SU-DHL-6 (cell line): ENCODE results near the gene PICALM.

Experiments
- H2AFZ ChIP-seq: fragments of 200-600 bp; sonication (generic); 2 replicates; pipeline ENCODE4 v1.6.1; 2014; ENCODE audit warnings: low read depth, mild to moderate bottlenecking, moderate library complexity, mixed read lengths, antibody characterized with exemption, low read length; ENCODE audit not compliant: severe bottlenecking
- H3F3A ChIP-seq: fragments of 200-600 bp; shearing (Covaris generic); 2 replicates; pipeline ENCODE4 v1.6.0; 2016; ENCODE audit warnings: antibody characterized with exemption, mild to moderate bottlenecking; ENCODE audit not compliant: insufficient read depth
- H3K27ac ChIP-seq: fragments of 200-600 bp; sonication (generic); 2 replicates; pipeline ENCODE4 v1.5.1; 2016; ENCODE audit warnings: low read depth, mild to moderate bottlenecking, low read length, moderate library complexity, mixed read lengths
- H3K27me3 ChIP-seq: fragments of 200-600 bp; sonication (generic), shearing (Covaris generic); 2 replicates; pipeline ENCODE4 v1.6.0; 2014; ENCODE audit warnings: mild to moderate bottlenecking, low read length
- H3K36me3 ChIP-seq: fragments of 200-600 bp; sonication (generic); 2 replicates; pipeline ENCODE4 v1.6.1; 2014; ENCODE audit warnings: mild to moderate bottlenecking, low read length, mixed read lengths
- H3K4me2 ChIP-seq: fragments of 300-600, 200-600 bp; shearing (Covaris generic), sonication (generic); 2 replicates; pipeline ENCODE4 v1.6.0; 2014; ENCODE audit warnings: low read length, low read depth, mild to moderate bottlenecking; ENCODE audit not compliant: poor library complexity, severe bottlenecking
- H3K4me3 ChIP-seq: fragments of 200-600 bp; sonication (generic); 2 replicates; pipeline ENCODE4 v1.5.1; 2014; ENCODE audit warnings: antibody characterized with exemption, low read length, mild to moderate bottlenecking, mixed read lengths; ENCODE audit not compliant: insufficient read depth, poor library complexity, severe bottlenecking
- H3K79me2 ChIP-seq: fragments of 200-600 bp; sonication (generic); 2 replicates; pipeline ENCODE4 v1.6.1; 2014; ENCODE audit warnings: mild to moderate bottlenecking, low read length, moderate library complexity; ENCODE audit not compliant: insufficient read depth
- H3K9ac ChIP-seq: fragments of 200-600 bp; sonication (generic); 2 replicates; pipeline ENCODE4 v1.7.0; 2014; ENCODE audit warnings: mild to moderate bottlenecking, low read length
- H3K9me2 ChIP-seq: fragments of 200-600 bp; sonication (generic); replicated peaks from 2 replicates; pipeline ENCODE4 v1.6.1; 2014; ENCODE audit warnings: low read length; ENCODE audit not compliant: insufficient read depth
- H3K9me3 ChIP-seq: fragments of 200-600 bp; sonication (generic); 2 replicates; pipeline ENCODE4 v1.6.1; 2014; ENCODE audit warnings: low read length, mixed read lengths; ENCODE audit not compliant: insufficient read depth
- H4K20me1 ChIP-seq: fragments of 200-600 bp; sonication (generic); 2 replicates; pipeline ENCODE4 v1.6.1; 2014; ENCODE audit warnings: low read depth, mild to moderate bottlenecking, antibody characterized with exemption, low read length, moderate library complexity, mixed read lengths
- CTCF ChIP-seq: fragments of 200-600 bp; sonication (generic); IDR thresholded peaks from one replicate; pipeline ENCODE4 v1.5.1; 2017; ENCODE audit warnings: antibody characterized with exemption, mild to moderate bottlenecking, low read length, moderate library complexity; ENCODE audit not compliant: insufficient read depth, poor library complexity, severe bottlenecking
- EZH2phosphoT487 ChIP-seq: fragments of 200-600 bp; sonication (generic), shearing (Covaris generic); conservative IDR thresholded peaks from 2 replicates; pipeline ENCODE4 v1.6.1; 2018; ENCODE audit warnings: mild to moderate bottlenecking, antibody characterized with exemption, low read length, moderate library complexity, mixed read lengths

The PICALM gene

GRCh38 chr11:86013713-86014112 is 55.2 kb downstream of the PICALM start:
- TF ChIP-seq CTCF (no peak), EZH2phosphoT487 (no peak)
- Histone ChIP-seq H3K4me2 (no peak overlapping the region), H3K9me3 (no peaks in the 10 kb centered on the region), H3K9me2 (no peaks in the 10 kb centered on the region), H3K4me3 (no peak overlapping the region), H3K36me3 (peaks cover 37% of the 10 kb centered on the region), H3F3A (peaks cover 9% of the 10 kb centered on the region; the same call in 1 of the 2 replicates), H3K9ac (no peak overlapping the region), H4K20me1 (no peaks in the 10 kb centered on the region), H3K27ac (no peak overlapping the region), H2AFZ (no peak overlapping the region), H3K79me2 (no peaks in the 10 kb centered on the region; the same call in 1 of the 2 replicates), H3K27me3 (no peaks in the 10 kb centered on the region)

DNA sequence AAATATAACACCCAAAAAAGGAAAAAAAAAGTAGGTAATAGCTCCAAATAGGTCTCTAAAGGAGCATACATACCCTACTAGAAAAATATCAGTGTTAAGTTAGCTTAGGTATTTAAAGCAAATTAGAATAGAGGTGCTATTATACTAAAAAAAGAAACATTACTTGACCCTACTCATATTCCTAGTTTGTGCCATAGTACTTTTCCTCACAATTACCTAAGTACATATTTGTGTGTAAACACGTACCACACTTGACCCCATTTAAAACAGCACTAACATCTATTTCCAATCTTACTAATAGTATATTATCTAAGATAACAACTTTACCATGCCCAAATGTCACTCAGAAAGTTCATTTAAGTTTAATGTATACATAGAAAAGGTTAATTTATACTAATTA is 57.7 kb downstream of the PICALM start:
- Histone ChIP-seq H3K9me2 (no peaks in the 10 kb centered on the region), H3K36me3 (peaks cover 48% of the 10 kb centered on the region), H3K9me3 (no peaks in the 10 kb centered on the region), H3K79me2 (no peaks in the 10 kb centered on the region; the same call in 1 of the 2 replicates), H4K20me1 (no peaks in the 10 kb centered on the region), H3K4me2 (no peak overlapping the region), H3F3A (peaks cover 5% of the 10 kb centered on the region; the same call in 1 of the 2 replicates), H3K4me3 (no peak overlapping the region), H3K27me3 (no peaks in the 10 kb centered on the region), H3K9ac (no peak overlapping the region), H2AFZ (no peak overlapping the region), H3K27ac (no peak overlapping the region)
- TF ChIP-seq CTCF: no peak
- TF ChIP-seq EZH2phosphoT487: no peak

- H3K9ac ChIP-seq: no peak overlapping the region
- no peak overlapping the region for H3K4me3 ChIP-seq
- no peak overlapping the region for H3K27ac ChIP-seq
- H3K36me3 ChIP-seq: peaks cover 58% of the 10 kb centered on the region
- no peaks in the 10 kb centered on the region for H3K9me3 ChIP-seq
- TF ChIP-seq EZH2phosphoT487: no peak
- TF ChIP-seq CTCF: no peak
- H2AFZ ChIP-seq: no peak overlapping the region
- H3F3A ChIP-seq: no peaks in the 10 kb centered on the region
- no peak overlapping the region for H3K4me2 ChIP-seq
- H3K9me2 ChIP-seq: no peaks in the 10 kb centered on the region
- H3K79me2 ChIP-seq: no peaks in the 10 kb centered on the region
- no peaks in the 10 kb centered on the region for H3K27me3 ChIP-seq
- no peaks in the 10 kb centered on the region for H4K20me1 ChIP-seq
These were observed 65.2 kb downstream of the PICALM start for GRCh38 chr11:86003654-86004053.
